Measurements from ENCODE around the gene ZNF322. TPM values are rescaled to one million over a fixed set of nuclear protein-coding genes. Genes with fewer than 3 reads are reported as not detected.

Gene ZNF322
- total RNA-seq, 1 donor from 2014 or later: 46.5 TPM

GRCh38 chr6:26640806-26641205, 18.7 kb downstream of the ZNF322 start:
- DNase-seq (ENCODE audit: low spot score, unreplicated experiment): no peak
- H3K4me3 Mint-ChIP-seq (ENCODE audit: low read depth): no peak overlapping the region
- TF ChIP-seq, protein P1, sequence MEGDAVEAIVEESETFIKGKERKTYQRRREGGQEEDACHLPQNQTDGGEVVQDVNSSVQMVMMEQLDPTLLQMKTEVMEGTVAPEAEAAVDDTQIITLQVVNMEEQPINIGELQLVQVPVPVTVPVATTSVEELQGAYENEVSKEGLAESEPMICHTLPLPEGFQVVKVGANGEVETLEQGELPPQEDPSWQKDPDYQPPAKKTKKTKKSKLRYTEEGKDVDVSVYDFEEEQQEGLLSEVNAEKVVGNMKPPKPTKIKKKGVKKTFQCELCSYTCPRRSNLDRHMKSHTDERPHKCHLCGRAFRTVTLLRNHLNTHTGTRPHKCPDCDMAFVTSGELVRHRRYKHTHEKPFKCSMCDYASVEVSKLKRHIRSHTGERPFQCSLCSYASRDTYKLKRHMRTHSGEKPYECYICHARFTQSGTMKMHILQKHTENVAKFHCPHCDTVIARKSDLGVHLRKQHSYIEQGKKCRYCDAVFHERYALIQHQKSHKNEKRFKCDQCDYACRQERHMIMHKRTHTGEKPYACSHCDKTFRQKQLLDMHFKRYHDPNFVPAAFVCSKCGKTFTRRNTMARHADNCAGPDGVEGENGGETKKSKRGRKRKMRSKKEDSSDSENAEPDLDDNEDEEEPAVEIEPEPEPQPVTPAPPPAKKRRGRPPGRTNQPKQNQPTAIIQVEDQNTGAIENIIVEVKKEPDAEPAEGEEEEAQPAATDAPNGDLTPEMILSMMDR (IDR thresholded peaks at IDR 0.05; ENCODE audit: unreplicated experiment): no peak
- peaks cover 19% of the 10 kb centered on the region for H3K4me1 Mint-ChIP-seq (ENCODE audit: low read depth)
- no peaks in the 10 kb centered on the region for H3K27me3 Mint-ChIP-seq
- H3K9me3 Mint-ChIP-seq (ENCODE audit: low read depth): peaks cover 19% of the 10 kb centered on the region
- no peak overlapping the region for H3K27ac Mint-ChIP-seq
- H3K36me3 Mint-ChIP-seq (ENCODE audit: insufficient read depth): peaks cover 54% of the 10 kb centered on the region

GRCh38 chr6:26629359-26629758, 30.2 kb downstream of the ZNF322 start:
- peaks cover 3% of the 10 kb centered on the region for H3K36me3 Mint-ChIP-seq (ENCODE audit: insufficient read depth)
- peaks cover 9% of the 10 kb centered on the region for H3K9me3 Mint-ChIP-seq (ENCODE audit: low read depth)
- H3K27ac Mint-ChIP-seq: no peak overlapping the region
- no peak overlapping the region for H3K4me3 Mint-ChIP-seq (ENCODE audit: low read depth)
- DNase-seq (ENCODE audit: low spot score, unreplicated experiment): no peak
- H3K4me1 Mint-ChIP-seq (ENCODE audit: low read depth): no peaks in the 10 kb centered on the region
- H3K27me3 Mint-ChIP-seq: no peaks in the 10 kb centered on the region
- TF ChIP-seq, protein P1 (IDR thresholded peaks at IDR 0.05; ENCODE audit: unreplicated experiment): no peak

DNA sequence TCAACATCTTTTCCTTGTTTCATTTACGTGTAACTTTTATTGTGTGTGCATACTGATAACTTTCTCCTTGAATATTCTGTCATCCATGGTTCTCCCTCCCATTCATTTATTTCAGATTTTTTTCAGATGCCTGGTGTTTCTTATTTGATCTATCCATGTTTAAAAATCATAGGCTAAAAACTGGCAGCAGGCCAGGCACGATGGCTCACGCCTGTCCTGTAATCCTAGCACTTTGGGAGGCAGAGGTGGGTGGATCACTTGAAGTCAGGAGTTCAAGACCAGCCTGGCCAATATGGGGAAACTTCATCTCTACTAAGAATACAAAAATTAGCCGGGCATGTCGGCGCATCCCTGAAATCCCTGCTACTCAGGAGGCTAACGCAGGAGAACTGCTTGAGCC, 31.7 kb downstream of the ZNF322 start:
- Mint-ChIP-seq H3K36me3 (ENCODE audit: insufficient read depth) (no peaks in the 10 kb centered on the region), H3K9me3 (ENCODE audit: low read depth) (peaks cover 10% of the 10 kb centered on the region), H3K27me3 (no peaks in the 10 kb centered on the region), H3K4me3 (ENCODE audit: low read depth) (no peak overlapping the region), H3K4me1 (ENCODE audit: low read depth) (no peaks in the 10 kb centered on the region), H3K27ac (no peak overlapping the region)
- no peak for DNase-seq (ENCODE audit: low spot score, unreplicated experiment)
- TF ChIP-seq, protein P1 (IDR thresholded peaks at IDR 0.05; ENCODE audit: unreplicated experiment): no peak

DNA sequence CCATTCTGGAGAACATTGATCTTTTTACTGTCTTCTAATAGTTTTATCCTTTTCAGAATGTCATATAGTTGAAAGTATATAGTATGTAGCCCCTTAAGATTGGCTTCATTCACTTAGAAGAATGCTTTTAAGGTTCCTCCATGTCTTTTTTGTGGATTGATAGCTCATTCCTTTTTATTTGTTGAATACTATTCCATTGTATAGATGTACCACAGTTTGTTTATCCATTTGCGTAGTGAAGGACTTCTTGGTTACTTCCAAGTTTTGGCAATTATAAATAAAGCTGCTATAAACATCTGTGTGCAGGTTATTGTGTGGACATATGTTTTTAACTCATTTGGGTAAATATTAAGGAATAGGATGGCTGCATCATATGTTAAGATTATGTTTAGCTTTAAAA, 35.0 kb downstream of the ZNF322 start:
- TF ChIP-seq, protein P1 (IDR thresholded peaks at IDR 0.05; ENCODE audit: unreplicated experiment): no peak
- Mint-ChIP-seq H3K36me3 (ENCODE audit: insufficient read depth) (no peaks in the 10 kb centered on the region), H3K27me3 (peaks cover 3% of the 10 kb centered on the region), H3K4me3 (ENCODE audit: low read depth) (no peak overlapping the region), H3K9me3 (ENCODE audit: low read depth) (peaks cover 10% of the 10 kb centered on the region), H3K27ac (no peak overlapping the region), H3K4me1 (ENCODE audit: low read depth) (no peaks in the 10 kb centered on the region)
- no peak for DNase-seq (ENCODE audit: low spot score, unreplicated experiment)

DNA sequence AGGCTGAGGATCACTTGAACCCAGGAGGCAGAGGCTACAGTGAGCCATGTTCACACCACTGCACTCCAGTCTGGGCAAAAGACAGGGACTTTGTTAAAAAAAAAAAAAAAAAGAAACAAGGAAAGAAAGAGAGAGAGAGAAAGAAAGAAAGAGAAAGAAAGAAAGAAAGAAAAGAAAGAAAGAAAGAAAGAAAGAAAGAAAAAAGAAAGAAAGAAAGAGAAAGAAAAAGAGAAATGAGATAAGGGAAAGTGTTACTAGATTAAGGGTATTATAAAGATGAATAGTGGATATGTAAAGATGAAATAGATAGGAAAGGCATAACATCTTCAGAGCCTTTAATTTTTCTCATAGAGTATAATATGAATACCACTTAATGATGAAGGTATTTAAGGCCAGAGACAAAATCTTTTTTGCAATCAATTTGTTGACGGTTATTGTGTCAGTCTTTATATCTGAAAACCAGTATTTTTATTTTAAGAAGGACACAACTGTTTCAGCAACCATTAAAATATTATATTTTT, 36.1 kb downstream of the ZNF322 start:
- no peak for DNase-seq (ENCODE audit: low spot score, unreplicated experiment)
- H3K9me3 Mint-ChIP-seq (ENCODE audit: low read depth): peaks cover 8% of the 10 kb centered on the region
- no peak overlapping the region for H3K4me3 Mint-ChIP-seq (ENCODE audit: low read depth)
- no peaks in the 10 kb centered on the region for H3K36me3 Mint-ChIP-seq (ENCODE audit: insufficient read depth)
- H3K4me1 Mint-ChIP-seq (ENCODE audit: low read depth): no peaks in the 10 kb centered on the region
- H3K27ac Mint-ChIP-seq: no peak overlapping the region
- TF ChIP-seq, protein P1 (IDR thresholded peaks at IDR 0.05; ENCODE audit: unreplicated experiment): no peak
- H3K27me3 Mint-ChIP-seq: peaks cover 3% of the 10 kb centered on the region
